GM12874 (cell line): ENCODE measurements around the gene RCOR1.

Experiments used
- TF ChIP-seq, protein P1 (sequence below): IDR thresholded peaks from 2 replicates; pipeline ENCODE4 v1.5.1; 2011; ENCODE audit warnings: low read depth, mild to moderate bottlenecking, control low read depth, low read length, moderate library complexity; ENCODE audit not compliant: insufficient read depth

The RCOR1 gene

DNA sequence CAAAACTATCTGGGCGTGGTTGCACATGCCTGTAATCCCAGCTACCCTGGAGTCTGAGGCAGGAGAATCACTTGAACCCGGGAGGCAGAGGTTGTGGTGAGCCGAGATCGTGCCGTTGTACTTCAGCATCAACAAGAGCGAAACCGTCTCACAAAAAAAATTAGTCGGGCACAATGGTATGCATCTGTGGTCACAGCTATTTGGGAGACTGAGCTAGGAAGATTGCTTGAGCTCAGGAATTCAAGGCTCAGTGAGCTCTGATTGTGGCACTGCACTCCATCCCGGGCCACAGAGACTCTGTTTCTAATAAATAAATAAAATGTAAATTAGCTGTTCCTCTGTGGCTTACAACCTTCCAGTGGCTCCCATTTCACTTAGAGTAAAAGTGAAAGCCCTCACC is 28.0 kb downstream of the RCOR1 start:
- TF ChIP-seq, protein P1, sequence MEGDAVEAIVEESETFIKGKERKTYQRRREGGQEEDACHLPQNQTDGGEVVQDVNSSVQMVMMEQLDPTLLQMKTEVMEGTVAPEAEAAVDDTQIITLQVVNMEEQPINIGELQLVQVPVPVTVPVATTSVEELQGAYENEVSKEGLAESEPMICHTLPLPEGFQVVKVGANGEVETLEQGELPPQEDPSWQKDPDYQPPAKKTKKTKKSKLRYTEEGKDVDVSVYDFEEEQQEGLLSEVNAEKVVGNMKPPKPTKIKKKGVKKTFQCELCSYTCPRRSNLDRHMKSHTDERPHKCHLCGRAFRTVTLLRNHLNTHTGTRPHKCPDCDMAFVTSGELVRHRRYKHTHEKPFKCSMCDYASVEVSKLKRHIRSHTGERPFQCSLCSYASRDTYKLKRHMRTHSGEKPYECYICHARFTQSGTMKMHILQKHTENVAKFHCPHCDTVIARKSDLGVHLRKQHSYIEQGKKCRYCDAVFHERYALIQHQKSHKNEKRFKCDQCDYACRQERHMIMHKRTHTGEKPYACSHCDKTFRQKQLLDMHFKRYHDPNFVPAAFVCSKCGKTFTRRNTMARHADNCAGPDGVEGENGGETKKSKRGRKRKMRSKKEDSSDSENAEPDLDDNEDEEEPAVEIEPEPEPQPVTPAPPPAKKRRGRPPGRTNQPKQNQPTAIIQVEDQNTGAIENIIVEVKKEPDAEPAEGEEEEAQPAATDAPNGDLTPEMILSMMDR = no peak

DNA sequence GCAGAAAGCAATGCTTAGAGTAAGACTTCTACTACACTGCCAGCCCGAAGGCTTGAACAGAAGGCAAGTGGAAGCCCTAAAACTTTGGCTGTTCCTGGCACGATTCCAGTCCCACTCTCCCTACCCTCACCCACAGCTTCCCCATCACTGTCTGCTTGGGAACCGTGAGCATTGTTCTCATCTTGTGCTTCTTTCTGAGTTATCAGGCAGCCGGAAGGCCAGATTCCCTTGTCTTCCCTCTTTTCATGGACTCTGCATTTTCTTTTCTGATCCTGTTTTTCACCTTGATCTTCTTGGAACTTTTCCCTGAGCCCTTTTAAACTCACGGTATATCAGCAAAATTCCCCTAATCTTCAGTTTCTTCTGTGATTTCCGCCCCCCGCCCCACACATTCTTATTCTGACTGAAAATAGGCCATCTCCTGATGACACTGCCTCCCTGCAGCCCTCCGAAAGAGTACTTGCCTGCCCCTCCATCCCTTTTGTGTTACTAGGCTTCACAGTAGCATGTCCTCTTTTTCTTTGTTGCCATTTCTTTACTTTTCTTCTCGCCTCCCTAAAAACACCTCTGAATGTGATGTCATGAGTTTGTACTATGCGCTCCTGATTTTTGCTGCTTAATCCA is 29.9 kb downstream of the RCOR1 start:
- TF ChIP-seq, protein P1 = no peak

DNA sequence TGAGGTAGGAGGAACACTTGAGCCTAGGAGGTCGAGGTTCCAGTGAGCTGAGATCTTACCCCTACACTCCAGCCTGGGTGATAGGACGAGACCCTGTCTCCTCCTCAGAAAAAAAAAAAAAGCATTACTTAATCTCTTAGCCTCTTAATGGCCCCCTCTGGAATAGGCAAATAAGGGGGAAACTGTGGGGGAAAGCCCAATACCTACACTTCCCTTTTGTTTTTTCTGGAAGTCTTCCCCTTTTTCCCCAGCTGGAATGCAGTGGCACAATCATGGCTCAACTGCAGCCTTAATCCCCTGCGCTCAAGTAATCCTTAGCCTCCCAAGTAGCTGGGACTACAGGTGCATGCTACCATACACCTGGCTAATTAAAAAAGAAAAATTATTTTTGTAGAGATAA is 32.2 kb downstream of the RCOR1 start:
- TF ChIP-seq, protein P1 = no peak

DNA sequence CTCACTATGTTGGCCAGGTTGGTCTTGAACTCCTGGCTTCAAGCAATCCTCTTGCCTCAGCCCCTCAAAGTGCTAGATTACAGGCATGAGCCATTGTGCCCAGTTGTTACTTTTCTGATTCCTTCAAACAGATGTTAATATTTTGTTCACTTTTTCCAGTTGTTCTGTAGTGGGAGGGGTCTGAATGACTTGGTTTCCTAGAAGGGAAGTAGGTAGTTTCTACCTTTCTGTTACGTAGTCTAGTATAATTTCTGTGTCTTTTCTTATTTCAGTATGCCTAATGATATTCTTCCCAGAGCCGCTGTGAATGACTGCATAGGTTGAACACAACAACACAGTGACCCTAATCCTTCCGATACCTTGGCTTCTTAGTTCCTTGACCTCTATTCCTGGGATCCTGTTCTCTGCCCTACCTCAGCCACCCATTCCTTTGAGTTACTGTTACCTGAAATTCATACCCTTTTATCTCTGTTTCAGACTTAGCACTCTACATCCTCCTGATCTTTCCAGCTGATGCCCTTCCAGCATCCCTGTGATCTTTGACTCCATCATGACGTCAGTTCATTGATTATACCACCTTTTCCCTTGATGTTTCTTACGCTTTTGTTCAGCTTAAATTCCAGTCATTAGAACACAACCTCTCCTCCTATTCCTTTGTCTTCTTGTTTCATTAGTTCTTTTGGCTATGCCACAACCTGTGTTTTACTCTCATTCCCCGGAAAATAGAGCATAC is 33.3 kb downstream of the RCOR1 start:
- TF ChIP-seq, protein P1 = no peak

DNA sequence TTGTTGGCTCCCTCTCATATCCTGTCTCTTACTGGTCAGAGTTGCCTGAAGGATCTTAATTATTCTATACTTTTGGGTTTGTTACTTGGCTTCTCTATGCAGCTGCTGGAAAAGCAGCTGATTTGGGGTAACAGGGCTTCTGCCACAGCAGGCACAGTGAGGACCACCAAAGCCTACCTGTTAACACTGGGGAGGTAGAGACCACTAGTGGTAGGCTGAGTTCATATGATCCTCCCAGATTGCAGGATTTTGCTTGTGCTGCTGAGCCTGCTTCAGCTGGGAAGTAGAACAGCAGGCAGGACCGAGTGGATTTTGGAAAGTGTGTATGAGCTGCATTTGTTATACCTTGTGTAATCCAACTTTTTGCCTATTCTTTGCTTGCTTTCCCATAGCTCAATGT is 34.1 kb downstream of the RCOR1 start:
- TF ChIP-seq, protein P1 = no peak

DNA sequence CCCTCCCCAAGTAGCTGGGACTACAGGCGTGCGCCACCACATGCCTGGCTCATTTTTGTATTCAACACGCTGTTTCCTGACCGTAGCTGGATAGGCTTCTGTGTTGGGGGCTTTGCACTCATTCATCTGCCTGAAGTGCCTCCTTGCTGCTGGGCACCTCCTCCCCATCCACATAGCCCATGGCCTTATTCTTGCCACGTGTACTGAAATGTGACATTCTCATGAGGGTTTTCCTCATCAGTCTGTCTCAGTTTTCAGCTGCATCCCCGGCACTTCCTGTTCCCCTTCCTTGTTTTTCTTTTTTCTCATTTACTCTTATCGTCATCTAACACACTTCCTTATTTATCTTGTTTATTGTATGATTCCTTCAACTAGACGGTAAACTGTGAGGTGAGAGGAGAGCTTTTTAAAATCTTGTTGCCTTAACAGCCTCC is 36.6 kb downstream of the RCOR1 start:
- TF ChIP-seq, protein P1 = no peak

DNA sequence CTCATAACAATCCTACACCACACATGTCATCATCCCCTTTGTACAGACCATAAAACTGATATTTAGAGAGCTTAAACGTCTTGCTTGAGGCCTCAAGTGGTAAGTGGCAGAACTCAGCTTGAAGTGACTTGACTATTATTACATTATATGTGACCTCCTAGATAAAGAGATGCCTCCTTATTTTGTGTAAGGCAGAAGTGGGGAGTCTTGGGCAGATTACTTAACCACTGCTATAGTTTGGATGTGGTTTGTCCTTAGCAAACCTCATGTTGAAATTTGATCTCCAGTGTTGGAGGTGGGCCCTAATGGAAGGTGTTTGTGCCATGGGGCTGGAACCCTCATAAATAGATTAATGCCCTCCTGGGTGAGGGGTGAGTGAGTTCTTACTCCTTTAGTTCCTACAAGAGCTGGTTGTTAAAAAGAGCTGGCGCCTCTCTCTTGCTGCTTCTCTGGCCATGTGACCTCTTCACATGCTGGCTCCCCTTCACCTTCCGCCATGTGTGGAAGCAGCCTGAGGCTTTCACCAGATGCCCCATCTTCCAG is 37.4 kb downstream of the RCOR1 start:
- TF ChIP-seq, protein P1 = no peak
